CD4-positive, alpha-beta T cell treated with Interleukin-17A for 4 hours (primary cell): ENCODE data around the gene SBF2.

Experiments used
- DNase-seq: peaks from one replicate; pipeline ENCODE4 v3.0.0-alpha.2; 2020; ENCODE audit warnings: mixed read lengths

The SBF2 gene

DNA sequence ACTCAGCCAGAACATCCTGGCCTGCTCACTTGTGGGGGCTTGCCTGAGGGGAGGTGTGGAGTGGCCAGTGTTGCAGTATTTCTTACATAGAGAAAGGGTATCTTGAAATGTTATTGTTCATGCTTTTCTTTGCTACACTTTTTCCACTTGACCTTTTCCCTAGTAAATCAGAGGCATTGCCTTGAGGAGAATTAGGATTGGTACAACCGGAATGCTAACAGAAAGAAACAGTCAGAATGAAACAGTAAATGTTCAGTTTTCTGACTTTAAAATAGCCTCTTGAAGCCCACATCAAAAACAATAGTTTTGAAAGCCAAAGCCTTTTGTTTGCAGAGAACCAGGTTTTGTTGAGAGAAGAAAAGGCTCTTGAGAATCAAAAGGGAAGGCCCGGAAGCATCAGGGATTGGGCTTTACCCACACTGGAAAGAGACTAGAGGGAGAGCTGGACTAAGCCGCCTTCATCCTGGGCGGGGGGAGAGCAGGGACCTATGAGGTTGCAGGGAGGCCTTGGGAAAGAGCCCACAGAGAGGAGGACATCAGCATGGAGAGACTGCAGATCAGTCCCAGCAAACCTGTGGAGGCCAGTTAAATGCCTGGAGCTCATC lies 23.2 kb upstream of the SBF2 start:
- no peak for DNase-seq

DNA sequence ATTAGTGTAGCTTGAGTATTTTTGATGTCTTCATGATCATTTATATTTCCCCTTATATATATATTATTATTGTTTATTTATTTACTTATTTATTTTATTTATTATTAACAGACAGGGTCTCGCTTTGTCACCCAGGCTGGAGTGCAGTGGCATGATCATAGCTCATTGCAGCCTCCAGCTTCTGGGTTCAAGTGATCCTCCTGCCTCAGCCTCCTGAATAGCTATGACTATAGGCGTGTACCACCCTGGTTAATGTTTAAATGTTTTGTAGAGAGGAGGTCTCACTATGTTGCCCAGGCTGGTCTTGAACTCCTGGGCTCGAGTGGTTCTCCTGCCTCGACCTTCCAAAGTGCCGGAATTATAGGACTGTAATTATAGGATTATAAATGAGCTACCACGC lies 21.1 kb upstream of the SBF2 start:
- DNase-seq, result no peak

DNA sequence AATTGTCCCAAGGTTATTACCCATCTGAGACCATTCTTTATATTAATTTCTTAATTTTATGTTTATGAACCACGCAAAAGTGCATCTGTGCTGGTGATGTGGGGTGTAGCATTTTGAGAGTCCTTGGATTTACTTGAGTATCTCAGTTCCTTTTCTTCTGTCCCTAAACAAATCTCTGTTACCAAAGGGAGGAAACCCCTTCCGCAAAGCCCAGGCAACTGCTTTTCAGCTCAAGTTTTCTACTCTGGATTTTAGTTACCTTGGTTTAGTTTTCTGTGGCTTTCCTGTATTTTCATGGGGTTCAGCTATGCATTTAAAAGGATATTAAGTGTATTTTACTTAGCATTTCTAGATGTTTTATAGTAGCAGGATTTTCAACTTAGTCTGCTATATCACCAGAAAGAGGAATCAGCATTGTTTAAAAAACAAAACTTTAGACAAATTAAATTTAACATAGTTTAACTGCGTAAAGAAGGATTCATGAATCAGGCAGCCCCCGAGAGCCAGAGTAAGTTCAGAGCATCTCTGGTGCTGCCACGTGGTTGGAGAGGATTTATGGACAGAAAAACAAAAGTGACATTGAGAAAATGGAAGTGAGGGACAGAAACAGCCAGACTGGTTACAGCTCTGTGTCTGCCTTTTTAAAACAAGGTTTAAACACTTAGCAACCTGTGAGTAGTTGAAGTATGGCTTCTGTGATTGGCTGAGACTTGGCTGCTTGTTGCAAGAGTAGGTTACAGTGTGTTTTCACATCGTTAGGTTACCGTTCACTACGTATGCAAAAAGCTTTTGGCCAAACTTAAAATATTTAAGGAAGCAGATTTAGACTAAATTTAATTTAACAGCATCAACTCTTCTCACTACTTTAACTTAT lies 20.4 kb upstream of the SBF2 start:
- DNase-seq, result no peak

DNA sequence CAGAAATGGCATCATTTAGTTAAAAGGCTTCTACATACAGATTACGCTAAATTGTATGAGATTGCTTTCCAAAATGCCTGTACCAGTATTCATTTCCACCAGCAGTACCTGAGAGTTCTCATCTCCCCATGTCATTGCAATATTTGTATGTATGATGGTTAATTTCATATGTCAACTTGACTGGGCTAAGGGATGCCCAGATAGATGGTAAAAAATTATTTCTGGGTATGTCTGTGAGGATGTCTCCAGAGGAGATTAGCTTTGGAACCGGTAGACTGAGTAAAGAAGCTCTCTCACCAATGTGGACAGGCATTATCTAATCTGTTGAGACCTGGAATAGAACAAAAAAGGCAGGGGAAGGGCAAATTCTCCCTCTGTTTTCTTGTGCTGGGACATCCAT lies 17.8 kb upstream of the SBF2 start:
- no peak for DNase-seq

DNA sequence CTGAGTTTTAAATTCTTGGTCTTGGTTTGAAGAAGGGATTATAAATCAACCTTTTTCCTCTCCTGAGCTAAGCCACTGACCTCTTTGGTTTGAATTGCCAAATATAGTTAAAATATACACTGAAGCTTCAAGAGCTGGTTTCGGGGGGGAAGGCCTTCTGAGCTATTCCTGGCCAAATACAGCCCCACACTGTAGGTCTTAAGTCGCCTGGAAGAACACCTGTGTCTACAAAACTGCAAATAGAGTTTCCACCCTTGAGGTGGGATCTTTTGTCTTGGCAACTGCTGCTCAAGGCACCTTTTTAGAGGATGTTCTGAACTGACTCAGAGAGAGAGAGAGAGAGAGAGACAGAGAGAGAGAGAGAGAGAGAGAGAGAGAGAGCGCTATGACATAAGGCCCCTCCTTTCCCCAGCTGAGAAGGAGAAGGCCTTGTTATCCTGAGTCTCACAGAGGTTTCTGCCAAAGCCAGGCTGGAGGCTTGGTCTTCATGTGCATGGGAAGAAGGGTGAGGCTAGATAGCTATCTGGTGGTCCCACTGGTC lies 16.4 kb upstream of the SBF2 start:
- no peak for DNase-seq

DNA sequence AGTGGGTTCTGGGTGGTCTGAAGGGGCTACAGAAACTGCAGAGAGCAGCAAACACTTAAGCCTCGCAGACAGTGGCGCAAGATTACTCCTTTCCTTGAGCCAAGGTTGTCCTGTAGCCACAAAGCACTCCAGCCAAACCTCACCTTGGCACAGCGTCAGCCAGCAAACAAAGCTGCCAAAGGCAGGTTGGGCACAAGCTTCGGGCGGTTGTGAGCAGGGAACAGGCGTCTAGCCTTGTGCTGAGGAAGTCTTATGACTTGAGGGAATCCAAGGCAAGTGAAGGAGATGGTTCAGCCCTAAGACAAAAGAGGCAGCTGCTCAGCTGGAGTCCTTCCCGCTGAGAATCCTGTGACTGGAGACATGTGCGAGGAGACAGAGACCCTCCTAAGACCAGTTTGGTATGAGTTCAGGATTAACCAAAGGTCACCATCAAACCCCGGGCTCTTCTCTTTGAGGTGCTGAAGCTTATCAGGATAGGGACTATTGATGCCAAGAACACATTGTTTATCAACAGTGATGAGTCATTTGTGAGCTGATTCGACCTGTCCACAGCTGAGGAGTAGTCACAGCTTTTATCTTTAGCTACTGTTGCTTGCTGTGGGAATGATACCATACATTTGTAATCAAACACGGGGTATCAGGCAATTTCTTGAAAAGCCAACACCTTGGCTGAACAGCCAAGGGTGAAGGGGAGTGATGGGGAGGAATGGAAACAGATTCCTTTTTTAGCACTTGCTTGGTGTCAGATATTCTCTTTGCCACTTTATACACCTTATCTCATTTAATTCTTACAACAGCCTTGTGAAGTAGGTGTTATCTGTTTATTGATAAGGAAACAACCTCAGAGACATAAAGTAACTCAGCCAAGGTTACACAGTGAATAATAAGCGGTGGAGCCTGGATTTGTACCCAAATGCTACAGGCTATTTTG lies 15.4 kb upstream of the SBF2 start:
- no peak for DNase-seq

DNA sequence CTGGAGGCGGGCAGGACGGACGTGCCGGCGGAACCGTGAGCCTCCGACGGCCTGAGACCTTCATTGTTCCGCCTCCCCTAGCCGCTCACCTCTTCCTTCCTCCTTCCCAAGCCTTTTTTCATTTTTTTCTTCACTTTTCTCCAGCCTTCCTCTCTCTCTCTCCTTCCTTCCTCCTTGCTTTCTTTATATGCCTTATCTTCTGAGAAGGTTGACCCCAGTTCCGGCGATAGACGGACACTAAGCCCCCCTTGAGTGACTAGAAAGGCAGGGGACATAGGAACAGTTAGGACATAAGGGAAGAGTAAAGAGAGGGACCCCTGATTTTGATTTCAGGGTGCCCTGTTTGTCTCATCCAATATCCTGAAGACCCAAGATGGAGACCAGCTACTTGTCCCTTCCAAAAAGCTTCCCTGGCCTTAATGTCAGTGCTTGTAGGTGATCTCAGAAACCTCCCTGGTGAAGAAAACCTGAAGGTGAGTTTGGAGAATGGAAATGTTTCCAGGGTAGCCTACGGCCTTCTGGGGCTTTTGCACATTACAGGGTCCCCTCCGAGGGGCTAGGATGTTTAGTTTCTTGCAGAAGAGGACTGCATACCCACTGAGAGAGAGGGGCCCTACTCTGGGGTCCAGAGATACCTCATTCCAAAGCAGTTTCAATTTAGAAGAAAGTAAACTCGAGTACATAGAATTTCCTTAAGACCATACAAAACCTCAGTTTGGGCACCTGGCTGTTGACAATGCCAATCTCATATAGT lies 14.4 kb upstream of the SBF2 start:
- no peak for DNase-seq

DNA sequence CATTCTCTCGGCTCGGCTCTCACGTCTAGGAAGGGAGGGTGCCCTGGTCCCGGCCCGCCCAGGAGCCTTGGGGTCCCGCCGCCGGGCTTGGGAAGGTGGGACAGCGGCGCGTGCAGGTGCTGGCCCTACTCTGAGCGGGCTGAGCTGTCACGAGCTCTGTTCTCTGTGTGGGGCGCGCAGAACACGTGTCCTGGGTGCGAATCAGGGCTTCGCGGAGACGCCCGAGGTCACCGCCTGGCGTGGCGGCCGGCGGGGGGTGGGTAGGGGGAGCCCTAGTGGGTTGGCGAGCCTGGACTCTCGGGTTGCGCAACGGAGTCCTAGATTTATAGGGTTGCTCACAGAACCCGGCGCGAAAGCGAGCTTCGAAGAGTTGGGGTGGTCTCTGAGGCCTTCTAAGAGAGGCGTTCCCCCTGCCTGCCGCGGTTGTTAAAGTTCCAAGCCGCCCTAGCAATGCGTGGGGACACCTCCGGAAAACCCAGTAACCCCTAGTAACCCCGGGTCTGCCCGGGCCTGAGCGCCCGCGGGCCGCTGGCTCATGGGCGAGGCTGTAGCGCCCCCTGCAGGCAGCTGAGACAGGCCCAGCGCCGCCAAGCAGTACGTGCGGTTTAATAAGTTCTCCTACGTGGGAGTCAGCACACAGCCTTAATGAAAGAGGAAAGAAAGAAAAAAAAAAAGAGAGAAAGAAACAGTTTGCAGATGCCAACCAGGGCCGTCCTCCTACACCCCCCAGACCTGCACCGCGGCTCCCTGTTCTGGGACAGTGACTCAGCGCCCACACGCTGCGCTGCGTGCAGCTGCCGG lies 13.6 kb upstream of the SBF2 start:
- DNase-seq, result peak; percentile 89

DNA sequence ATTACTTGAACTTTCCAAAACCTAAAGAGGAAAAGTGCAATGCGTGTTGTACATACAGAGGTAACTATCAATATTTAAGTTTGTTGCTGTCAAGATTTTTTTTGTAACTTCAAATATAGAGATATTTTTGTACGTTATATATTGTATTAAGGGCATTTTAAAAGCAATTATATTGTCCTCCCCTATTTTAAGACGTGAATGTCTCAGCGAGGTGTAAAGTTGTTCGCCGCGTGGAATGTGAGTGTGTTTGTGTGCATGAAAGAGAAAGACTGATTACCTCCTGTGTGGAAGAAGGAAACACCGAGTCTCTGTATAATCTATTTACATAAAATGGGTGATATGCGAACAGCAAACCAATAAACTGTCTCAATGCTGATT lies 13.0 kb upstream of the SBF2 start:
- DNase-seq, result no peak

DNA sequence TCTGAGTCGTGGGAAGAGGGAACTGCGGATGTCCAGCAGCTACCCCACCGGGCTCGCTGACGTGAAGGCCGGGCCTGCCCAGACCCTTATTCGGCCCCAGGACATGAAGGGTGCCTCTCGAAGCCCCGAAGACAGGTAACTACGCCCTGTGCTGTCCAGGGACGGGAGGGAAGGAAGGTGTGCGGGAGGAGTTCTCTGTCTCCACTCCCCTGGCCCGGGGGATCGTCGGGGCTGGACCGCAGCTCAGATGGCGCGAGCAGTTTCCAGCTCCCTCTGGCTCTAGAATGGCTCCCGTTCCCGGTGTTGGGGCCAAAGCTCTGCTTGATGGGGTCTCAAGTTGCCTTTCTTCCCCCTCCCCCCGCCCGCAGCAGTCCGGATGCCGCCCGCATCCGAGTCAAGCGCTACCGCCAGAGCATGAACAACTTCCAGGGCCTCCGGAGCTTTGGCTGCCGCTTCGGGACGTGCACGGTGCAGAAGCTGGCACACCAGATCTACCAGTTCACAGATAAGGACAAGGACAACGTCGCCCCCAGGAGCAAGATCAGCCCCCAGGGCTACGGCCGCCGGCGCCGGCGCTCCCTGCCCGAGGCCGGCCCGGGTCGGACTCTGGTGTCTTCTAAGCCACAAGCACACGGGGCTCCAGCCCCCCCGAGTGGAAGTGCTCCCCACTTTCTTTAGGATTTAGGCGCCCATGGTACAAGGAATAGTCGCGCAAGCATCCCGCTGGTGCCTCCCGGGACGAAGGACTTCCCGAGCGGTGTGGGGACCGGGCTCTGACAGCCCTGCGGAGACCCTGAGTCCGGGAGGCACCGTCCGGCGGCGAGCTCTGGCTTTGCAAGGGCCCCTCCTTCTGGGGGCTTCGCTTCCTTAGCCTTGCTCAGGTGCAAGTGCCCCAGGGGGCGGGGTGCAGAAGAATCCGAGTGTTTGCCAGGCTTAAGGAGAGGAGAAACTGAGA lies 12.2 kb upstream of the SBF2 start:
- DNase-seq, result peak; percentile 54

DNA sequence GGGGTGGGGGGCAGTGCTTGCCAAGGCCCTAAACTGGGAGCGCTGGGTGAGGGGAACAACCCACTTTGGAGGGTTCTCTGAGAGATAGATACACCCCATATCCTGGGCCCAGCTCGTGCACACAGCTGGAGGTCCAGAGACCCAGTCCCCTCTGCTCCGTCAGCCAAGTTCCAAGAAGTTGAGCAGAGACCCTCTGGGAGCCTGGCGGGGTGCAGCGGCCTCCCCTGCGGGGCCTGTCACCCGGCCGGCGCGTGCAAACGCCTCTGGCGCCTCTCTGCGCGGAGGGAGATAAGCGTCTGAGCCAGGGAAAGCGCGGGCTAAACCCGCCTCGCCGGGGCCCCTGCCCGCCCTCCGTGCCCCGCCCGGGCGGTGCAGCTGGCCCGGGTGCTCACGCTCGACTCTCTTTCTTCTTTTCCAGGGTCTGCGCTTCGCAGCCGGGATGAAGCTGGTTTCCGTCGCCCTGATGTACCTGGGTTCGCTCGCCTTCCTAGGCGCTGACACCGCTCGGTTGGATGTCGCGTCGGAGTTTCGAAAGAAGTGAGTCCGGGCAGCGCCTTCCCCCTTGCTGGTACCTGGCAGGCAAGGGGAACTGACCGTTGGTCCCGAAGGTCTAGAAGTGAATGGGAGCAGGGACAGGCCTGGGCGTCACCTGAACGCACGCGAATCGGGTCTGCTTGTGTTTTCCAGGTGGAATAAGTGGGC lies 11.4 kb upstream of the SBF2 start:
- peak; percentile 38 for DNase-seq

DNA sequence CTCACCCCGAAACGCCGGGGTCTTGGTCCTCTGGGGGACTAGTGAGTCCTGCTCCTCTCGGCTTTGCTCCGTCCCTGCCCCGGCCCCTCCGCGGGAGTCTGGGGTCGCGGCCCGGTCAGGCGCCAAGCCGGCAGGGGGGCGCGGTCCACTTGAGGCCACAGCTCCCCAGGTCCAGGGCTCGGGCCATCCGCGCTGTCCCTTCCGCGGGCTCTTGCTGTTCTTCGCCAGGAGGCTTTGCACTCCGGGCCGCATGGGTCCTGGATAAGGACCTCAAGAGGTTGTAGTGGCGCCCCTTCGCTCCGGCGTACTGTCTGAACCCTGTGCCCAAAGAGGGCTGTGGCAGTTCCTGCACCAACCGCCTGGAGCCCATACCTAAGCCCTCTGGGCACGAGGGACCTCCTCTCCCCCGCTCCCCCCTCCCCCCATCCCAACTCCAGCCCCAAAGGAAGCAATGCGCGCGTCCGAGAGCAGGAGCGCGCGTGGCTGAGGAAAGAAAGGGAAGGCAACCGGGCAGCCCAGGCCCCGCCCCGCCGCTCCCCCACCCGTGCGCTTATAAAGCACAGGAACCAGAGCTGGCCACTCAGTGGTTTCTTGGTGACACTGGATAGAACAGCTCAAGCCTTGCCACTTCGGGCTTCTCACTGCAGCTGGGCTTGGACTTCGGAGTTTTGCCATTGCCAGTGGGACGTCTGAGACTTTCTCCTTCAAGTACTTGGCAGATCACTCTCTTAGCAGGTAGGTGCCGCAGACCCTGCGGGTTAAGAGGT lies 10.7 kb upstream of the SBF2 start, which contains the start of gene ADM:
Gene ADM (plus strand): TSS at position 579 of the 767 bp plus-strand sequence. CDS start 628 bp downstream, outside the sequence.
- DNase-seq, result peak; percentile 44

DNA sequence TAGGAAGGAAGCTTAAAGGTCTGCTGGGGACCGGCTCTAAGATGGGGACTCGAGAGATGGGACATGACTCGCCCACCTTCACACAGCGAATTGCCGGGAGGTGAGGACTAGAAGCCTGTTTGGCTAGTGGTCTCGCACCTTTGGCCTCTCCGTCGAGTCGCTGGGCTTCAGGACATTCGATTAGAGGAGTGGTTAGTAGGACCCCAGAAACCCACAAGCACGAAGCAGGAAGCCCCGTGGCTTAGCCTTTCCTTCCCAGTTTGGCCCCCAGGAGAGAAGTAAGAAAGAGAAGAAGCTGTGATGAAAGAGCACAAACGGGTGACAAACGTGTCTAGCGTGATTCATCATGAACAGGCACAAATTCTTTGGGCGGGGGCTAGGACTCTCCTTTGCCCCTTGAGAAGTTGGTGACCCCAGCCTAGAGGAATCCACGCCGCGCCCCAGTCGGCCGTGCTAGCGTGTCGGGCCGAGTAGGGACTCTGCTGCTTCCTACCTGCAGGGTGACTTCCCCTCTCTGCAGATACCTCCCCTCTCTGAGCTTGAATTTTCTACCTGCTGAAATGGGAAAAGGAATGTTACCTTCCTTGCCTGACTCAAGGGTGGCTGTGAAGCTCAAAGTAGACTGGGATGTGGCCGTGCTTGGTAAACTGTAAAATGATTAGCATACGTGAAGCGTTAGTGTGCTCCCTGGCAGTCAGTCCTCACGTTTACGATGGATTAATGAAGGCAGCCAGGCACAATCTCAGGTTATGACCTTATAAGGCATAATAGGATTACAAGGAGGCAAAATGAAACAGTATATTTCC lies 9.7 kb upstream of the SBF2 start:
- DNase-seq, result peak; percentile 50

DNA sequence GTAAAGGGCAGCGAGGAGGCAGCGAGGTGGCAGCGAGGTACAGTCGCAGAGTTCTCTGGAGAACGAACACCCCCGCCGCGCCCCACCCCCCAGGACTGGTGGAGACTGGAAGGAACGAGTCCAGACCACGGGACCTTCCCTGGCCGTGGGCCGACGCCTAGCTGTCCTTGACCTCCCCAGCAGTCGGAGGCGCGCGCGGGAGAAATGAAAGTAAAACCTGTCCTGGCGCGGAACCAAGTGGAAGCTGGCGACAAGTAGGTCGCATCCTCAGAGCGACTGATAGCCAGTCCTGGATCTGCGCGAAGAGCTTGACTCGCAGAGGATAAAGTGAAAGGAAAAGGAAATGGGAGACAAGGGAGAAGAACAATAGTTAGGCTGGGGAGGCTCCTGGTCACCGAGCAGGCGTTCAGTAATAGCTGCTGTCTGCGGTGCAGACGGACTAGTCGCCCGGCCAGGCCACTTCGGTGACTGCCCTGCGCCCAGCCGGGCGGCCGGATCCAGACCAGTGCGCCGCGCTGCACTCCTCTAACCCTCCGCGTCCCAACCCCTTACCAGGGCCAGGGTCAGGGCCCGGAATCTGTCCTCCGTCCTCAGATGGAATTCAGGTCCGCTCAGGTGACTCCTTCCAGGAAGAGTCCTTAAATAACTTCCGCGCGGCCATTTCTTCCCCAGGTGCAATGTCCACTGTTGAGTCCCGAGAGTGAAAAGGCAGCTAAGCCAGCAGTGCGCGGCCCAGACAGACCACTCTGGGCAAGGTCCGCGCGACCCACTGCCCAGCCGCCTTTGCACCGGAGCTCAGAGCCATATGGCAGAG lies 8.9 kb upstream of the SBF2 start:
- peak; percentile 78 for DNase-seq

DNA sequence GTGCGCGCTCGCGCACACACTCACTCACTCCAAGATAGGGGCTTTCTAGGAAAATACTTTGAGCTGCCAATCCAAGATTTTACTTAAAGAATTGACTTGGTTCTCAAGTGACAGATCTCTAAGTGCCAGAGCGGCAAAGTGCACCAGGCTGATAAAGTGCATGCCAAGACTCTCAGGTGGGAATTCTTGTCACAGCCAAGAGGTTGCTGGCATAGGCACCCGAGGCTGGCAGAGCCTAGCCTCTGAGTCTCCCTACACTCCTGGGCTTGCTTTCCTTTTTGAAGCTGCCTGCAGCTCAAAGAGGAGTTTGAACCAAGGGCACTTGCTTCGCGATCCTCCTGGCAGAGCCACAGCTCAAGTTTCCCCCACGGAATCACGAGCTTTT lies 8.3 kb upstream of the SBF2 start:
- DNase-seq, result no peak

DNA sequence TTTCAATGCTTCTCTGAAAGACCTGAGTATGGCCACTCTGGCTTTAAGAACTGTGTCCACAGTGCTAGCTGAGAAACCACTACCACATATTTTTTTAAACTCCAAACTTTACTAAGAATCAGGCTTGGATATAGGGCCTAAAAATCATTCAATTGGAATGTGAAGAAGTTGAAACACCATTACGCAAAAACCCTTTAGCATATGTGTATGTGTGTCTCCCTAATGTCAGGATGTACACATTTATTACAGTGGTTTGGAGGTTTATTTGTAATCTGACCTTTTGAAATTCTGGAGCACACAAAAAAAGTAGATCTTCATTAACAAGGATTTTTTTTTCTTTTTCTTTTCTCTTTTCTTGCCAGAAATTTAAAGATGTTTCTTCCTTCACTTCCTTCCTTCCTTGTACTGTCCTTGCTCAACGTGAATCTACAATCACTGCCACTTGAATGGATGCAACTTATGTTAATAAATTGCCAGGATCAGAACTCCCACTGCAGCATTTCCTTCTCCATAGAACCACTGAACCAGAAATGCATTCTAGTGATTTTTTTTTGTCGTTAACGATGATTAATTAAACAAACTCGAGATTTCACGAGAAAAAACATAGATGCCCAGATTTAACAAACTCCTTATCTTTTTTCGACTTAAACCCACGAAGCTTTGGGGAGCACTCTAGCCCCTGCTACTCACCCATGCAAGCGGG lies 7.8 kb upstream of the SBF2 start:
- DNase-seq, result no peak
